NB4 (cell line): Measurements from ENCODE around the gene CCNG1.

Experiments used
- POLR2A ChIP-seq: IDR thresholded peaks from 2 replicates; pipeline ENCODE4 v1.6.1; 2011; ENCODE audit warnings: mild to moderate bottlenecking; ENCODE audit not compliant: insufficient read length; ENCODE audit errors: extremely low read depth
- TF ChIP-seq, protein P1 (sequence below): IDR thresholded peaks from one replicate; pipeline ENCODE4 v1.5.1; 2012; ENCODE audit warnings: low read depth, low read length

DNA sequence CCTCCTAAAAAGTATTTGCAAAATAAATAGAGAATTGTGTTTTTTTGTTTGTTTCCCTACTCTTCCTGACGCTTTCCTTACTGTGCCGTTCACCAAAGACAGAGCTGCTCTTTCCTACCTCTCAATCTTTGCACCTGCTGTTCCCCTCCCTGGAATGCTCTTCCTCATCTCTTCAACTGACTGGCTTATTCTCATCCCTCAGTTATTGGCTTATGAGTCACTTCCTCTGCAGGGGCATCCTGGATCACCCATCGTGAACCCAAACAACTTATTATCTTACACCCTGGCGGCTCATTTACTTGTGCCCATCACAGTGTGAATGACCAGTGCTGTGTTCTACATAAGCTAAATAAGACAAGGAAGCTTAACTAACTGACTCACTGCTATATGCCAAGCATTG, 36.1 kb upstream of the CCNG1 start:
- TF ChIP-seq POLR2A = no peak
- TF ChIP-seq, protein P1, sequence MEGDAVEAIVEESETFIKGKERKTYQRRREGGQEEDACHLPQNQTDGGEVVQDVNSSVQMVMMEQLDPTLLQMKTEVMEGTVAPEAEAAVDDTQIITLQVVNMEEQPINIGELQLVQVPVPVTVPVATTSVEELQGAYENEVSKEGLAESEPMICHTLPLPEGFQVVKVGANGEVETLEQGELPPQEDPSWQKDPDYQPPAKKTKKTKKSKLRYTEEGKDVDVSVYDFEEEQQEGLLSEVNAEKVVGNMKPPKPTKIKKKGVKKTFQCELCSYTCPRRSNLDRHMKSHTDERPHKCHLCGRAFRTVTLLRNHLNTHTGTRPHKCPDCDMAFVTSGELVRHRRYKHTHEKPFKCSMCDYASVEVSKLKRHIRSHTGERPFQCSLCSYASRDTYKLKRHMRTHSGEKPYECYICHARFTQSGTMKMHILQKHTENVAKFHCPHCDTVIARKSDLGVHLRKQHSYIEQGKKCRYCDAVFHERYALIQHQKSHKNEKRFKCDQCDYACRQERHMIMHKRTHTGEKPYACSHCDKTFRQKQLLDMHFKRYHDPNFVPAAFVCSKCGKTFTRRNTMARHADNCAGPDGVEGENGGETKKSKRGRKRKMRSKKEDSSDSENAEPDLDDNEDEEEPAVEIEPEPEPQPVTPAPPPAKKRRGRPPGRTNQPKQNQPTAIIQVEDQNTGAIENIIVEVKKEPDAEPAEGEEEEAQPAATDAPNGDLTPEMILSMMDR = no peak
